ENCODE measurements around the gene RAB11FIP3. TPM values are rescaled to one million over a fixed set of nuclear protein-coding genes. Genes with fewer than 3 reads are reported as not detected.
A peak's percentile ranks its signal among the peaks of the same experiment; 100 is the strongest.

Gene RAB11FIP3
- polyA plus RNA-seq, 1 of the 3 experiments (the other 2 are of a cell fraction): 24.8 TPM

- no peak; the same call in 1 of the 2 replicates for TF ChIP-seq REST (IDR thresholded peaks at IDR 0.05; ENCODE audit: low read depth, low read length)
These were observed 101.8 kb downstream of the RAB11FIP3 start, which contains the start of gene CAPN15 (continued) for GRCh38 chr16:527015-527903.

GRCh38 chr16:528111-529011, 102.9 kb downstream of the RAB11FIP3 start:
- TF ChIP-seq FOXM1 (IDR thresholded peaks at IDR 0.05; ENCODE audit: low read depth) (no peak), ELF1 (IDR thresholded peaks at IDR 0.05) (peak; percentile 35), YY1 (IDR thresholded peaks at IDR 0.05; ENCODE audit: low read depth) (0 out of 2 replicates have a peak, but pooled peaks have one; percentile 14), MXI1 (IDR thresholded peaks at IDR 0.05; ENCODE audit: low read depth, low read length) (peak; percentile 33; the same call in 1 of the 2 replicates), FOSL2 (IDR thresholded peaks at IDR 0.05; ENCODE audit: borderline replicate concordance, low read depth) (peak; percentile 57; the same call in 1 of the 2 replicates), MAX (IDR thresholded peaks at IDR 0.05; ENCODE audit: low read depth) (peak; percentile 49; the same call in 1 of the 2 replicates), NFIC (IDR thresholded peaks at IDR 0.05; ENCODE audit: borderline replicate concordance) (no peak)
- Histone ChIP-seq H3K9me3 (no peaks in the 10 kb centered on the region), H2AFZ (ENCODE audit: low read depth) (no peak overlapping the region), H3K4me3 (ENCODE audit: low read depth in 2 of 2, low read length in 1 of 2) (peak overlapping the region; percentile 83 to 95), H3K4me2 (peak overlapping the region; percentile 100), H3K4me1 (ENCODE audit: control insufficient read depth in 1 of 2, insufficient read depth in 2 of 2, low read depth in 1 of 2, low read length in 1 of 2) (peaks cover 11 to 25% of the 10 kb centered on the region in 2 experiments; a peak in 3 of 4 replicates), H3K9ac (peak overlapping the region; percentile 87), H3K36me3 (replicated peaks in 1 of 2; ENCODE audit: control insufficient read depth in 1 of 2, insufficient read depth in 2 of 2, low read length in 1 of 2) (peaks cover 0 to 7% of the 10 kb centered on the region in 2 experiments), H3K27me3 (ENCODE audit: insufficient read depth) (no peaks in the 10 kb centered on the region), H3K9me2 (no peaks in the 10 kb centered on the region), H4K20me1 (ENCODE audit: insufficient read depth) (peaks cover 61% of the 10 kb centered on the region), H3K79me2 (ENCODE audit: insufficient read depth) (peaks cover 72% of the 10 kb centered on the region), H3K27ac (ENCODE audit: low read depth in 2 of 2, low read length in 1 of 2) (peak overlapping the region; percentile 70 to 78), H3F3A (replicated peaks; ENCODE audit: insufficient read depth) (peaks cover 26% of the 10 kb centered on the region)
- ChIA-PET POLR2A (interaction anchor here (1.2 kb wide), 1 partner anchor 37 kb away, joined by 5 read pairs; no protein-coding TSS in a partner anchor), CTCF (interaction anchor here (0.8 to 1.1 kb wide), 3 partner anchors 12 to 120 kb away, joined by 3 to 4 read pairs (median 3); no protein-coding TSS in a partner anchor)
- 2% methylated on average over 19 of the region's 55 CpGs for WGBS (ENCODE audit: low lambda C conversion rate)
- peak; percentile 76 for DNase-seq
